GM12891 (cell line): Measurements from ENCODE around the gene SLC24A3.

Source experiments
- PAX5 ChIP-seq: IDR thresholded peaks from 2 replicates; pipeline ENCODE4 v1.6.1; 2011; ENCODE audit warnings: low read length, moderate library complexity, mild to moderate bottlenecking; ENCODE audit not compliant: insufficient read depth, severe bottlenecking
- POLR2A ChIP-seq: IDR thresholded peaks from 2 replicates; pipeline ENCODE4 v1.6.1; 2011; ENCODE audit warnings: low read depth, low read length, control low read depth
- POLR2AphosphoS5 ChIP-seq: IDR thresholded peaks from 2 replicates; pipeline ENCODE4 v1.6.1; 2011; ENCODE audit warnings: low read depth, low read length, control low read depth
- SPI1 ChIP-seq: IDR thresholded peaks from 2 replicates; pipeline ENCODE4 v1.6.1; 2011; ENCODE audit warnings: low read depth, low read length, control low read depth
- TAF1 ChIP-seq: IDR thresholded peaks from 2 replicates; pipeline ENCODE4 v1.6.1; 2011; ENCODE audit warnings: low read depth, low read length, control low read depth

- no peak for TF ChIP-seq POLR2AphosphoS5
- TF ChIP-seq POLR2A = no peak
- no peak for TF ChIP-seq SPI1
- TF ChIP-seq TAF1 = no peak
- TF ChIP-seq PAX5 = no peak
These were observed 370.3 kb downstream of the SLC24A3 start for GRCh38 chr20:19582782-19583181.
